ENCODE data around the gene AOAH.

AOAH gene

GRCh38 chr7:36739351-36739750 is 15.1 kb upstream of the AOAH start:
- H3K4me3 ChIP-seq (ENCODE audit: low read depth, low read length) = no peak overlapping the region
- DNase-seq (ENCODE audit: low read depth) = no peak
- TF ChIP-seq CTCF (IDR thresholded peaks at IDR 0.05; ENCODE audit: control insufficient read depth, extremely low read depth, insufficient read depth) = no peak

- no peak for DNase-seq (ENCODE audit: low read depth)
- H3K4me3 ChIP-seq (ENCODE audit: low read depth, low read length) = no peak overlapping the region
- TF ChIP-seq CTCF (IDR thresholded peaks at IDR 0.05; ENCODE audit: control insufficient read depth, extremely low read depth, insufficient read depth) = no peak
These were observed 12.6 kb upstream of the AOAH start for GRCh38 chr7:36736899-36737211.

GRCh38 chr7:36736090-36736898 is 12.0 kb upstream of the AOAH start:
- no peak for DNase-seq (ENCODE audit: low read depth)
- H3K4me3 ChIP-seq (ENCODE audit: low read depth, low read length) = no peak overlapping the region
- TF ChIP-seq CTCF (IDR thresholded peaks at IDR 0.05; ENCODE audit: control insufficient read depth, extremely low read depth, insufficient read depth) = no peak

GRCh38 chr7:36735172-36735571 is 10.9 kb upstream of the AOAH start:
- no peak for TF ChIP-seq CTCF (IDR thresholded peaks at IDR 0.05; ENCODE audit: control insufficient read depth, extremely low read depth, insufficient read depth)
- H3K4me3 ChIP-seq (ENCODE audit: low read depth, low read length) = no peak overlapping the region
- DNase-seq (ENCODE audit: low read depth) = no peak

GRCh38 chr7:36734731-36735130 is 10.4 kb upstream of the AOAH start:
- no peak overlapping the region for H3K4me3 ChIP-seq (ENCODE audit: low read depth, low read length)
- TF ChIP-seq CTCF (IDR thresholded peaks at IDR 0.05; ENCODE audit: control insufficient read depth, extremely low read depth, insufficient read depth) = no peak
- DNase-seq (ENCODE audit: low read depth) = no peak

- no peak overlapping the region for H3K4me3 ChIP-seq (ENCODE audit: low read depth, low read length)
- no peak for DNase-seq (ENCODE audit: low read depth)
- TF ChIP-seq CTCF (IDR thresholded peaks at IDR 0.05; ENCODE audit: control insufficient read depth, extremely low read depth, insufficient read depth) = no peak
These were observed 9.1 kb upstream of the AOAH start for GRCh38 chr7:36733411-36733810.

GRCh38 chr7:36732806-36733205 is 8.5 kb upstream of the AOAH start:
- no peak for TF ChIP-seq CTCF (IDR thresholded peaks at IDR 0.05; ENCODE audit: control insufficient read depth, extremely low read depth, insufficient read depth)
- no peak overlapping the region for H3K4me3 ChIP-seq (ENCODE audit: low read depth, low read length)
- no peak for DNase-seq (ENCODE audit: low read depth)
